ENCODE results near the gene HERC2.
"Not testable (repeated sequence)": the region's sequence is repeated elsewhere in the genome, so short reads cannot be mapped to it uniquely, and the experiment has no call there.

HERC2 gene

DNA sequence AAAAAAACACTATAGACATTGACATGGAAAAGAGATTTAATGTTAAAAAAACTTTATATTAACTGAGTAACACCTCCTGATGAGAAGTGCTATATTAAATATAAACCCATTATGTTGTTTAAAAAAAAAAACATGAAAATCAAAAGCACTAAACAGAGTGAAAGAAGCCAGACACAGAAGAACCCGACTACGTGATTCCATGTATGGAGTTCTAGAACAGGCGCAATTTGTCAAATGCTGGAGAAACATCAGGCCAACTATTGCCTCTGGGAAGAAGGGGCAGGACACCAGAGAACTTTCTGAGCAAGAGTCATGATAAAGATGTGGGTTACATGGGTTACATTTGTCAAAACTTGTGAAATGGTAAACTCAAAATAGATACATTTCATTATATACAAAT, 24.5 kb downstream of the HERC2 start:
- ATAC-seq (ENCODE audit: low read depth); H3K9me3 ChIP-seq (ENCODE audit: severe bottlenecking): not testable (repeated sequence)

DNA sequence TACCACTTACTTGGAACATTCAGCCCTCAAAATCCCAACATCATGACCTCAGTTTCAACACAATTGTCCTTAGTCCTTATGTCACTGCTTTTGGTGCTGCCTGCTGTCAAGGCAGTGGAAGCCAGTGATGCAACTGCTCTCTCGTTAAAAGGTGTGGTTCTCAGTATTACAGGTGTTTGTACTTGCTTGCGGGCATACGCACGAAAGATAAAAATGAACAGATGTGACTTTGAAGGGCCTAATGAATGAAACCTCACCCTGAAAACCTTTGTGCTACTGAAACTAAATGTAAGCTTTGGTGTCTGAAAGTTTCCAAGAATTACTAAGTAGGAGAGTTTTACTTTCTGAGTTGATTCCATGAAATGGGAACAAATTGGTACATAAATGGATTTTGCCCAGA, 25.2 kb downstream of the HERC2 start:
- not testable (repeated sequence) for H3K27ac ChIP-seq (ENCODE audit: poor library complexity, severe bottlenecking); H3K4me3 ChIP-seq (ENCODE audit: severe bottlenecking); H3K27me3 ChIP-seq (ENCODE audit: insufficient read depth, poor library complexity, severe bottlenecking); H3K9me3 ChIP-seq (ENCODE audit: severe bottlenecking); ATAC-seq (ENCODE audit: low read depth); H3K4me1 ChIP-seq (ENCODE audit: insufficient read depth, poor library complexity, severe bottlenecking); DNase-seq (ENCODE audit: low spot score)
- peaks cover 14% of the 10 kb centered on the region for H3K36me3 ChIP-seq (ENCODE audit: low read depth)

More for the DNA sequence above, 24.5 kb downstream of the HERC2 start:
- H3K4me1 ChIP-seq (ENCODE audit: insufficient read depth, poor library complexity, severe bottlenecking); H3K27me3 ChIP-seq (ENCODE audit: insufficient read depth, poor library complexity, severe bottlenecking); H3K27ac ChIP-seq (ENCODE audit: poor library complexity, severe bottlenecking); H3K4me3 ChIP-seq (ENCODE audit: severe bottlenecking); DNase-seq (ENCODE audit: low spot score): not testable (repeated sequence)
- H3K36me3 ChIP-seq (ENCODE audit: low read depth), result peaks cover 14% of the 10 kb centered on the region

DNA sequence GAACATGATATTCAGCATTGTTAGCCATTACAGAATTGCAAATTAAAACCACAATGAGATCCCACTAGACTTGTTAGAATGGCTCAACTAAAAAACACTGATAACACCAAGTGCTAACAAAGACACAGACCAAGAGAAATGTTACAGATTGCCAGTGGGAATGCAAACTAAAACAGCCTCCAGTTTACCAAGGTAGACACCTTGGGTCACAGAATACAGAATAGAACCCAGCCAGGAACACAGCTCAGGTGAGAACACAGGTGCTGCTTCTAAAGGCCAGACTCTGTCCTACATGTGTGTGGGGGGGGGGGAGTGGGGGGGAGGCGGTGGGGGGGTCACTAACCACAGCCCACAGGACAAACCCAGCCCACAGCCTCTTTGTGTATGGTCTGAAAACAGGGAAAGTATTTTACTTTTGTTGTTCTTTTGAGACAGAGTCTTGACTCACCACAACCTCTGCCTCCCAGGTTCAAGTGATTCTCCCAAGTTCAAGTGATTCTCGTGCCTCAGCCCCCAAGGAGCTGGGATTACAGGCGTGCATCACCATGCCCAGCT, 26.9 kb downstream of the HERC2 start:
- H3K27ac ChIP-seq (ENCODE audit: poor library complexity, severe bottlenecking); H3K4me1 ChIP-seq (ENCODE audit: insufficient read depth, poor library complexity, severe bottlenecking); ATAC-seq (ENCODE audit: low read depth); H3K9me3 ChIP-seq (ENCODE audit: severe bottlenecking); H3K4me3 ChIP-seq (ENCODE audit: severe bottlenecking); DNase-seq (ENCODE audit: low spot score); H3K27me3 ChIP-seq (ENCODE audit: insufficient read depth, poor library complexity, severe bottlenecking): not testable (repeated sequence)
- peaks cover 27% of the 10 kb centered on the region for H3K36me3 ChIP-seq (ENCODE audit: low read depth)

DNA sequence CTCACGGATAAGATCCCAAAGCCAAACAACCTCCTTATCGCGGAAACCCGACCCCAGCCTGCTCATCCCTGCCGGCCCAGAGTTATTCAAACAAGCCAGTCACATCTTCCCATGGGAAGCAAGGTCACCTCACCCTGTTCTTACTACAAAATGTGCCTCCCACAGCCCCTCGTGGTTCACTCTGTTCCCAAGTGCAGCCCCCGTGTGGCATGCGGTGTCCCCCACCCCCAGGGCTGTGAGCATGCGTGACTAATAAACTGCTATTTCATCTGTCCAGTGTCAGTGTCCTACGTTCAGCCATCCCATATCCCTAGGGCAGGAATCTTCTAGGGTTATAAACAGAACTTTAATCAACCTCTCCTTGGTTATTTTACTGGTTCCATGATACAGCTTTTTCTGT, 27.4 kb downstream of the HERC2 start:
- ATAC-seq (ENCODE audit: low read depth); H3K4me1 ChIP-seq (ENCODE audit: insufficient read depth, poor library complexity, severe bottlenecking); H3K27ac ChIP-seq (ENCODE audit: poor library complexity, severe bottlenecking); H3K9me3 ChIP-seq (ENCODE audit: severe bottlenecking); H3K4me3 ChIP-seq (ENCODE audit: severe bottlenecking); DNase-seq (ENCODE audit: low spot score); H3K27me3 ChIP-seq (ENCODE audit: insufficient read depth, poor library complexity, severe bottlenecking): not testable (repeated sequence)
- H3K36me3 ChIP-seq (ENCODE audit: low read depth), result peaks cover 31% of the 10 kb centered on the region

DNA sequence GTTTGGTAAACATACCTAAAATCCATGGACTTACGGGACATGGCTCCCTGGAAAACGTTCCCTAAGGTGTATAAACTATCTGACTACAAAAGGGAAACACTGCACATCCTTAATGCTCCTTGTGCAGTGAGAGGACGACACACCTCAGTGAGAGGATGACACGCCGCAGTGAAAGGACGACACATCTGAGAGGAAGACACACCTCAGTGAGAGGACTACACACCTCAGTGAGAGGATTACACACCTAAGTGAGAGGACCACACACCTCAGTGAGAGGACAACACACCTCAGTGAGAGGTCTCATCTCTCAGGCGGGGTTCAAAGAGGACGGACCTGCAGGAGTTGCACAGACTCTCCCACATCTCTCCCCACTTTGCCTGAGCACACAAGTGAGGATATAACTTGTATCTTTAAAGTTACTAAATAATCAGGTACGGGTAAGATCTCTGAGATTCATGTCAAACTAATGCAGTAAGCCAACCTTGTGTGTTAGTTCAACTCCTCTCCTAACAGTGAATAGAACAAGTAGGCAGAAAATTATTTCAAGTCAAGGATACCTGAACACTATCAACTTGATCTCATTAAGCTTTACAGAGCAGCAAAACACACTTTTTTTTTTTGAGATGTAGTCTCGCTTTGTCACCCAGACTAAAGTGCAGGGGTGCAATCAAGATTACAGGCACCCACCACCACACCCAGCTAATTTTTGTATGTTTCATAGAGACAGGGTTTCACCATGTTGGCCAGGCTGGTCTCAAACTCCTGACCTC, 32.1 kb downstream of the HERC2 start:
- H3K27me3 ChIP-seq (ENCODE audit: insufficient read depth, poor library complexity, severe bottlenecking), result no peaks in the 10 kb centered on the region
- no peaks in the 10 kb centered on the region for H3K9me3 ChIP-seq (ENCODE audit: severe bottlenecking)
- DNase-seq (ENCODE audit: low spot score) (no peak), ATAC-seq (ENCODE audit: low read depth) (no peak)
- H3K4me1 ChIP-seq (ENCODE audit: insufficient read depth, poor library complexity, severe bottlenecking), result no peaks in the 10 kb centered on the region
- TF ChIP-seq, protein P1, sequence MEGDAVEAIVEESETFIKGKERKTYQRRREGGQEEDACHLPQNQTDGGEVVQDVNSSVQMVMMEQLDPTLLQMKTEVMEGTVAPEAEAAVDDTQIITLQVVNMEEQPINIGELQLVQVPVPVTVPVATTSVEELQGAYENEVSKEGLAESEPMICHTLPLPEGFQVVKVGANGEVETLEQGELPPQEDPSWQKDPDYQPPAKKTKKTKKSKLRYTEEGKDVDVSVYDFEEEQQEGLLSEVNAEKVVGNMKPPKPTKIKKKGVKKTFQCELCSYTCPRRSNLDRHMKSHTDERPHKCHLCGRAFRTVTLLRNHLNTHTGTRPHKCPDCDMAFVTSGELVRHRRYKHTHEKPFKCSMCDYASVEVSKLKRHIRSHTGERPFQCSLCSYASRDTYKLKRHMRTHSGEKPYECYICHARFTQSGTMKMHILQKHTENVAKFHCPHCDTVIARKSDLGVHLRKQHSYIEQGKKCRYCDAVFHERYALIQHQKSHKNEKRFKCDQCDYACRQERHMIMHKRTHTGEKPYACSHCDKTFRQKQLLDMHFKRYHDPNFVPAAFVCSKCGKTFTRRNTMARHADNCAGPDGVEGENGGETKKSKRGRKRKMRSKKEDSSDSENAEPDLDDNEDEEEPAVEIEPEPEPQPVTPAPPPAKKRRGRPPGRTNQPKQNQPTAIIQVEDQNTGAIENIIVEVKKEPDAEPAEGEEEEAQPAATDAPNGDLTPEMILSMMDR (IDR thresholded peaks at IDR 0.05; ENCODE audit: poor library complexity, severe bottlenecking), result no peak
- no peak overlapping the region for H3K27ac ChIP-seq (ENCODE audit: poor library complexity, severe bottlenecking)
- peaks cover 34% of the 10 kb centered on the region for H3K36me3 ChIP-seq (ENCODE audit: low read depth)
- H3K4me3 ChIP-seq (ENCODE audit: severe bottlenecking), result no peak overlapping the region

DNA sequence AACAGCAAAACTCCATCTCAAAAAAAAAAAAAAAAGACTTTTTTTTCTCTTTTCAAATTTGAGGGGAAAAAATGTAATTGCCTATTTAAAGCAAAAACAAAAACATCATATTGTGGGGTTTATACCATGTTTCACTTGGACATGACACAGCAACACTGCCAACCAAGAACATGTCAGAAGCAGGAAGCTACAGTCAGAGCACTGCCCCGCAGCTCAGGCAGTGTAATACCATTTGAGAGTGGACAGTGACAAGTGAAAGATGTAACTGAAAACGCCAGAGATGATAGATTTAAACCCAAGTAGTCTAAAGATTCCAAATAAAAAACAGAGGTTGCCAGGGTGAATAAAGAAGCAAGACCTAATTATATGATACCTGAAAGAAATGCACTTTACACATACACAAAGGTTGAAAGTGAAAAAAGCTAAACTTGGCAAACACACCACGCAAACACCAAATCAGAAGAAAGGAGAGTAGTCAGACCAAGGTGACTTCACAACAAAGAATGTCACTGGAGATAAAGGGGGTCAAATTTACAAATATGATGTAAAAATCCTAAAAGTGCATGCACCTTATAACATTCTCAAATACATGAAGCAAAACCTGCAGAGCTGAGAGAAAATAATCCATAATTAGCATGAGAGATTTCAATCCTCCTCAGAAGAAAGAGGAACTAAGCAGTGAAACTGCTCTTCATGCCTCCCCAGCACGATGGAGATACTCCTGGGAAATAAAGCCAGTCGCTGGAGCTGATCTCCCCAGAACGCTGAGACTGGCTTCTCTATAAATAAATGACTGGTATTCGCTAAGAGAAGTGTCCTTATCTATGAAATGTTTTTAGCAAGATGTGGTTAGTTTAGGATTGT, 32.9 kb downstream of the HERC2 start:
- H3K36me3 ChIP-seq (ENCODE audit: low read depth), result peaks cover 34% of the 10 kb centered on the region
- not testable (repeated sequence) for H3K27ac ChIP-seq (ENCODE audit: poor library complexity, severe bottlenecking); H3K4me3 ChIP-seq (ENCODE audit: severe bottlenecking)

DNA sequence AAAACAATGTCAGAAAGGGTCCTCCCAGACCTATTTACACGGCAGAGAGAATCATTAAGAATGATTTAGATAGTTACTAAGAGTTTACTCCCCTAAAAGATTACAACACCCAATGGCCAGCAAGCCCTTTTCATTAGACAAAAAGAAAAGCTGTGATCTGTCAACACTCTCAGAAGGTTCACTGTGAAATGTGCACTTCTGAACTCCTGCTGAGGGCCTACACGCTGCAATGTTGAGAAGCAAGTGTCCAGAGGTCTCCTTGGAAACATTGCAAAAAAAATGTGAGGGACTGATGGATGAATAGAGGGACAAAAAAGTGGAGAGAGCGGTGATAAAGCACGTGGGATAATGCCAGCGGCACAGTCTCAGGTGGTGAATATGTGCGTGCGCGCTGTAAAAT, 35.3 kb downstream of the HERC2 start:
- not testable (repeated sequence) for H3K27ac ChIP-seq (ENCODE audit: poor library complexity, severe bottlenecking); H3K9me3 ChIP-seq (ENCODE audit: severe bottlenecking); ATAC-seq (ENCODE audit: low read depth); DNase-seq (ENCODE audit: low spot score); H3K4me3 ChIP-seq (ENCODE audit: severe bottlenecking); H3K4me1 ChIP-seq (ENCODE audit: insufficient read depth, poor library complexity, severe bottlenecking); H3K27me3 ChIP-seq (ENCODE audit: insufficient read depth, poor library complexity, severe bottlenecking)
- peaks cover 31% of the 10 kb centered on the region for H3K36me3 ChIP-seq (ENCODE audit: low read depth)

More for the DNA sequence above, 32.9 kb downstream of the HERC2 start:
- H3K4me1 ChIP-seq (ENCODE audit: insufficient read depth, poor library complexity, severe bottlenecking); H3K27me3 ChIP-seq (ENCODE audit: insufficient read depth, poor library complexity, severe bottlenecking); H3K9me3 ChIP-seq (ENCODE audit: severe bottlenecking); ATAC-seq (ENCODE audit: low read depth); DNase-seq (ENCODE audit: low spot score): not testable (repeated sequence)
